Measurements from ENCODE around the gene NELFE. TPM values are rescaled to one million over a fixed set of nuclear protein-coding genes. Genes with fewer than 3 reads are reported as not detected.
"Not testable (repeated sequence)": the region's sequence is repeated elsewhere in the genome, so short reads cannot be mapped to it uniquely, and the experiment has no call there.

NELFE gene
- total and polyA plus RNA-seq, 4 donors, result 42.2 to 71.5 (median 58.7) TPM

DNA sequence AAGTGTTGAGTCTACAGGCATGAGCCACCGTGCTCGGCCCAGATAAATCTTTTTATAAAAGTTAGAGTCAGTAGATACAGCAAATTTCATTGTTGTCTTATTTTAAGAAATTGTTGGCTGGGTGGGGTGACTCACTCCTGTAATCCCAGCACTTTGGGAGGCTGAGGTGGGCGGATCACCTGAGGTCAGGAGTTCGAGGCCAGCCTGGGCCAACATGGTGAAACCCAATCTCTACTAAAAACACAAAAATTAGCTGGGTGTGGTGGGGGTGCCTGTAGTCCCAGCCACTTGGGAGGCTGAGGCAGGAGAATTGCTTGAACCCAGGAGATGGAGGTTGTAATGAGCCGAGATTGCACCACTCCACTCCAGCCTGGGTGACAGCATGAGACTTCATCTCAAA, 50.5 kb downstream of the NELFE start:
- H3K4me3 ChIP-seq (ENCODE audit: low read length in 2 of 2); H3K36me3 ChIP-seq (ENCODE audit: control insufficient read depth in 1 of 2, insufficient read depth in 2 of 2, low read length in 1 of 2); H3K9me3 ChIP-seq (ENCODE audit: control insufficient read depth, low read length); H3K27me3 ChIP-seq (ENCODE audit: control insufficient read depth in 1 of 2, insufficient read depth in 2 of 2, low read length in 1 of 2); ATAC-seq (ENCODE audit: low FRiP score); DNase-seq; H3K4me1 ChIP-seq (ENCODE audit: control insufficient read depth in 1 of 2, insufficient read depth in 2 of 2, low read length in 2 of 2); H3K27ac ChIP-seq (ENCODE audit: low read depth in 1 of 2, low read length in 2 of 2): not testable (repeated sequence)
- 83 to 84% methylated on average over 5 of the region's 5 CpGs for WGBS, 2 donors
- intact Hi-C loops (cut with DNase I), result loop anchor here in 1 of 2 donors (10.0 kb wide), 1 partner anchor 267 kb away; the partner anchor contains the start of genes AGPAT1 and RNF5

- H3K27me3 ChIP-seq (ENCODE audit: control insufficient read depth in 1 of 2, insufficient read depth in 2 of 2, low read length in 1 of 2), result no peaks in the 10 kb centered on the region
Observed at GRCh38 chr6:31907158-31907813, 51.5 kb downstream of the NELFE start.

DNA sequence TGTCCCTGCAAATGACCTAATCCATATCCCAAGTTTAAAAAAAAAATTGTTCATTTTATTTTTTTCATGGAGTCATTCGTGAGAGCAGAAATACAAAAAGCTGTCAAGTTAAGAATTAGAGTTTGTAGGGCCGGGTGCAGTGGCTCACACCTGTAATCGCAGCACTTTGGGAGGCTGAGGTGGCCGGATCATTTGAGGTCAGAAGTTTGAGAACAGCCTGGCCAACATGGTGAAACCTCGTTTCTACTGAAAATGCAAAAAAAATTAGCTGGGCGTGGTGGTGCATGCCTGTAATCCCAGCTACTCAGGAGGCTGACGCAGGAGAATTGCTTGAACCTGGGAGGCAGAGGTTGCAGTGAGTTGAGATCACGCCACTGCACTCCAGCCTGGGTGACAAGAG, 52.0 kb downstream of the NELFE start:
- H3K4me3 ChIP-seq (ENCODE audit: low read length in 2 of 2); ATAC-seq (ENCODE audit: low FRiP score); H3K27ac ChIP-seq (ENCODE audit: low read depth in 1 of 2, low read length in 2 of 2); H3K4me1 ChIP-seq (ENCODE audit: control insufficient read depth in 1 of 2, insufficient read depth in 2 of 2, low read length in 2 of 2); H3K27me3 ChIP-seq (ENCODE audit: control insufficient read depth in 1 of 2, insufficient read depth in 2 of 2, low read length in 1 of 2); H3K9me3 ChIP-seq (ENCODE audit: control insufficient read depth, low read length); H3K36me3 ChIP-seq (ENCODE audit: control insufficient read depth in 1 of 2, insufficient read depth in 2 of 2, low read length in 1 of 2): not testable (repeated sequence)
- WGBS, 2 donors, result 73 to 77% methylated on average over 8 of the region's 8 CpGs
- intact Hi-C loops (cut with DNase I), result loop anchor here in 1 of 2 donors (10.0 kb wide), 1 partner anchor 268 kb away; the partner anchor contains the start of genes AGPAT1 and RNF5
- peak in 1 of 2 donors; percentile 5 for DNase-seq

More at GRCh38 chr6:31907158-31907813, 51.5 kb downstream of the NELFE start:
- no peaks in the 10 kb centered on the region for H3K4me1 ChIP-seq (ENCODE audit: control insufficient read depth in 1 of 2, insufficient read depth in 2 of 2, low read length in 2 of 2)
- no peaks in the 10 kb centered on the region for H3K36me3 ChIP-seq (ENCODE audit: control insufficient read depth in 1 of 2, insufficient read depth in 2 of 2, low read length in 1 of 2)
- peak in 1 of 2 donors; percentile 46 for DNase-seq
- WGBS, 2 donors, result 63 to 67% methylated on average over 7 of the region's 7 CpGs
- H3K27ac ChIP-seq (ENCODE audit: low read depth in 1 of 2, low read length in 2 of 2), result no peak overlapping the region
- H3K4me3 ChIP-seq (ENCODE audit: low read length in 2 of 2), result no peak overlapping the region
- H3K9me3 ChIP-seq (ENCODE audit: control insufficient read depth, low read length), result no peaks in the 10 kb centered on the region
- intact Hi-C loops (cut with DNase I), result loop anchor here in 1 of 2 donors (10.0 kb wide), 1 partner anchor 268 kb away; the partner anchor contains the start of genes AGPAT1 and RNF5
- no peak for ATAC-seq (ENCODE audit: low FRiP score)

DNA sequence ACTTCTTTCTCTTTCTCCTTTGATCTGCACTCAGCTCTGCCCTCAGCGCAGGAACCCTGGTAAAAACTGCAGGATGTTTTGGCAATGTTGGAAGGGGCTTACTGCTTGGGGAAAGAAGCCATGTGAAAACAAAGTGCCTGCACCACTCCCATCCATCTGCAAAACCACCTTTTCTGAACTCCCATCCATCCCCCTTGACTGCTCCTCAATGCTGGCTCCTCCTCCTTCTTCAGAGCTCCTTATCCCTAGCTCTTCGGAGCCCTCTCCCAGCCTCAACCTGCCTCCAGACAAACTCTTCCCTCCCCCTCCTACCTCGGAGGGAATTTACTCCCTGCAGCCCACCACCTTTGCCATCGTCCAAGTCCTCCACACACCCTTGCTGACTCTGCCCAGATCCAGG, 52.6 kb downstream of the NELFE start:
- H3K27ac ChIP-seq (ENCODE audit: low read depth in 1 of 2, low read length in 2 of 2), result no peak overlapping the region
- H3K4me1 ChIP-seq (ENCODE audit: control insufficient read depth in 1 of 2, insufficient read depth in 2 of 2, low read length in 2 of 2), result no peaks in the 10 kb centered on the region
- H3K36me3 ChIP-seq (ENCODE audit: control insufficient read depth in 1 of 2, insufficient read depth in 2 of 2, low read length in 1 of 2), result no peaks in the 10 kb centered on the region
- peak in 1 of 2 donors; percentile 31 for DNase-seq
- ATAC-seq (ENCODE audit: low FRiP score), result no peak
- H3K9me3 ChIP-seq (ENCODE audit: control insufficient read depth, low read length), result no peaks in the 10 kb centered on the region
- H3K4me3 ChIP-seq (ENCODE audit: low read length in 2 of 2), result no peak overlapping the region
- no peaks in the 10 kb centered on the region for H3K27me3 ChIP-seq (ENCODE audit: control insufficient read depth in 1 of 2, insufficient read depth in 2 of 2, low read length in 1 of 2)
- WGBS, 2 donors, result 18 to 20% methylated on average over 4 of the region's 4 CpGs
- intact Hi-C loops (cut with DNase I), result loop anchor here in 1 of 2 donors (10.0 kb wide), 1 partner anchor 269 kb away; the partner anchor contains the start of genes AGPAT1 and RNF5

GRCh38 chr6:31905041-31905440, 53.7 kb downstream of the NELFE start:
- no peak for DNase-seq
- no peaks in the 10 kb centered on the region for H3K36me3 ChIP-seq (ENCODE audit: control insufficient read depth in 1 of 2, insufficient read depth in 2 of 2, low read length in 1 of 2)
- H3K4me1 ChIP-seq (ENCODE audit: control insufficient read depth in 1 of 2, insufficient read depth in 2 of 2, low read length in 2 of 2), result no peaks in the 10 kb centered on the region
- ATAC-seq (ENCODE audit: low FRiP score), result no peak
- H3K27ac ChIP-seq (ENCODE audit: low read depth in 1 of 2, low read length in 2 of 2), result no peak overlapping the region
- WGBS, 2 donors, result 93 to 95% methylated on average over 1 of the region's 1 CpG
- no peaks in the 10 kb centered on the region for H3K27me3 ChIP-seq (ENCODE audit: control insufficient read depth in 1 of 2, insufficient read depth in 2 of 2, low read length in 1 of 2)
- intact Hi-C loops (cut with DNase I), result loop anchor here in 1 of 2 donors (10.0 kb wide), 1 partner anchor 270 kb away; the partner anchor contains the start of genes AGPAT1 and RNF5
- no peaks in the 10 kb centered on the region for H3K9me3 ChIP-seq (ENCODE audit: control insufficient read depth, low read length)
- H3K4me3 ChIP-seq (ENCODE audit: low read length in 2 of 2), result no peak overlapping the region

DNA sequence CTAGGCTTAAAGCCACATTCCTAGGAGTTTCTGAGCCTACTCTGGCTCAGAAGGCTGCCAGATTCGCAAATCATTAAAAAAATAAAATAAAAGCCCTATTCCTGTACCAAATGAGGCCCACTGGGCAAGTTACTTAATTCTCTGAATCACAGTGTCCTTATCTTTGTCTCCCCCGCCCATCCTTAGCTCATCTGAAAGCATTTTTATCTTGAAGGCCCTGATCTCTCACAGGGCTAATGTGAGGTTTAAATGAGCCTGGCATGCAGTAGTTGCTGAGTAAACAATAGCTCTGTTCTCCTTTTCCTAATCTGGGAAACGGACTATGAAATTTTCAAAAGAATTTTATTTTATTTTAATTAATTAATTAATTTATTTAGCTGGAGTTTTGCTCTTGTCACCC, 54.8 kb downstream of the NELFE start:
- Histone ChIP-seq H3K27ac (ENCODE audit: low read depth in 1 of 2, low read length in 2 of 2) (no peak overlapping the region), H3K36me3 (ENCODE audit: control insufficient read depth in 1 of 2, insufficient read depth in 2 of 2, low read length in 1 of 2) (no peaks in the 10 kb centered on the region), H3K4me3 (ENCODE audit: low read length in 2 of 2) (no peak overlapping the region), H3K4me1 (ENCODE audit: control insufficient read depth in 1 of 2, insufficient read depth in 2 of 2, low read length in 2 of 2) (no peaks in the 10 kb centered on the region), H3K27me3 (ENCODE audit: control insufficient read depth in 1 of 2, insufficient read depth in 2 of 2, low read length in 1 of 2) (no peaks in the 10 kb centered on the region), H3K9me3 (ENCODE audit: control insufficient read depth, low read length) (no peaks in the 10 kb centered on the region)
- no peak for ATAC-seq (ENCODE audit: low FRiP score)
- intact Hi-C loops (cut with DNase I), result loop anchor here (5.0 to 10.0 kb wide), 3 partner anchors 43 to 271 kb away; partner anchors contain the start of genes AGPAT1 (in 1 of the 2), CFB (in 1 of the 2) and RNF5 (in 1 of the 2)
- DNase-seq, result no peak
- 66 to 85% methylated on average over 3 of the region's 3 CpGs for WGBS, 2 donors

Small RNA genes within 50 kb of the gene (microRNA-seq; reads per million reads assigned to microRNA genes)
- gene MIR1236, result 0 to 0.60 reads per million in 2 donors

Other genes starting within 250 kb of the NELFE start
Only the 30 nearest of the 35 such genes appear.
- 100 to 1,000 TPM; 122 to 133 TPM for gene DDAH2, start 229.7 kb downstream of the NELFE start, total RNA-seq
- gene DDAH2, start 229.7 kb downstream of the NELFE start, polyA plus RNA-seq, result 100 to 1,000 TPM; 118 to 189 TPM
- 100 to 1,000 TPM; 303 to 322 TPM for gene CLIC1, start 222.4 kb downstream of the NELFE start, total RNA-seq
- gene CLIC1, start 222.4 kb downstream of the NELFE start, polyA plus RNA-seq, result 100 to 1,000 TPM; 331 to 368 TPM
- gene MSH5, start 219.0 kb downstream of the NELFE start, total RNA-seq, result 10 to 100 TPM in 1 of 2 donors, 1 to 10 TPM in 1; 5.9 to 15.1 TPM
- 1 to 10 TPM in 1 of 2 donors, not detected in 1; 7.0 TPM for gene MSH5, start 219.0 kb downstream of the NELFE start, polyA plus RNA-seq
- 1 to 10 TPM in 1 of 2 donors, under 1 TPM in 1; 0.68 to 2.9 TPM for gene SAPCD1, start 196.3 kb downstream of the NELFE start, total RNA-seq
- gene SAPCD1, start 196.3 kb downstream of the NELFE start, polyA plus RNA-seq, result 1 to 10 TPM in 1 of 2 donors, not detected in 1; 3.2 TPM
- 1 to 10 TPM in 1 of 2 donors, under 1 TPM in 1; 0.58 to 1.3 TPM for gene VWA7, start 181.6 kb downstream of the NELFE start, total RNA-seq
- under 1 TPM in 1 of 2 donors, not detected in 1; 0.23 TPM for gene VWA7, start 181.6 kb downstream of the NELFE start, polyA plus RNA-seq
- 10 to 100 TPM; 44.4 to 49.6 TPM for gene VARS1, start 163.2 kb downstream of the NELFE start, total RNA-seq
- 10 to 100 TPM in 1 of 2 donors, 1 to 10 TPM in 1; 9.8 to 26.4 TPM for gene VARS1, start 163.2 kb downstream of the NELFE start, polyA plus RNA-seq
- gene LSM2, start 152.0 kb downstream of the NELFE start, total RNA-seq, result 10 to 100 TPM; 32.4 to 33.4 TPM
- gene LSM2, start 152.0 kb downstream of the NELFE start, polyA plus RNA-seq, result 10 to 100 TPM; 41.7 to 42.2 TPM
- 1 to 10 TPM; 1.9 TPM for gene HSPA1L, start 143.7 kb downstream of the NELFE start, total RNA-seq
- gene HSPA1L, start 143.7 kb downstream of the NELFE start, polyA plus RNA-seq, result 1 to 10 TPM; 1.3 to 2.1 TPM
- 100 to 1,000 TPM; 194 to 454 TPM for gene HSPA1A, start 143.4 kb downstream of the NELFE start, total RNA-seq
- gene HSPA1A, start 143.4 kb downstream of the NELFE start, polyA plus RNA-seq, result 10 to 100 TPM; 55.1 to 98.7 TPM
- gene HSPA1B, start 131.2 kb downstream of the NELFE start, total RNA-seq, result 100 to 1,000 TPM; 155 to 332 TPM
- gene HSPA1B, start 131.2 kb downstream of the NELFE start, polyA plus RNA-seq, result 10 to 100 TPM; 23.2 to 61.1 TPM
- gene NEU1, start 96.2 kb downstream of the NELFE start, total RNA-seq, result 10 to 100 TPM; 23.9 to 24.6 TPM
- gene NEU1, start 96.2 kb downstream of the NELFE start, polyA plus RNA-seq, result 10 to 100 TPM; 20.3 to 23.7 TPM
- 1 to 10 TPM in 1 of 2 donors, under 1 TPM in 1; 0.60 to 1.5 TPM for gene SLC44A4, start 80.0 kb downstream of the NELFE start, total RNA-seq
- gene SLC44A4, start 80.0 kb downstream of the NELFE start, polyA plus RNA-seq, result 10 to 100 TPM in 1 of 2 donors, under 1 TPM in 1; 0.31 to 12.0 TPM
- gene EHMT2, start 61.3 kb downstream of the NELFE start, total RNA-seq, result 10 to 100 TPM; 23.6 to 40.4 TPM
- 10 to 100 TPM; 16.7 to 56.8 TPM for gene EHMT2, start 61.3 kb downstream of the NELFE start, polyA plus RNA-seq
- 1 to 10 TPM; 1.8 to 4.9 TPM for gene ZBTB12, start 56.9 kb downstream of the NELFE start, total RNA-seq
- 1 to 10 TPM; 1.2 to 3.4 TPM for gene ZBTB12, start 56.9 kb downstream of the NELFE start, polyA plus RNA-seq
- gene C2, start 31.3 kb downstream of the NELFE start, total RNA-seq, result 10 to 100 TPM; 20.8 to 46.6 TPM
- 10 to 100 TPM in 1 of 2 donors, 1 to 10 TPM in 1; 5.6 to 16.7 TPM for gene C2, start 31.3 kb downstream of the NELFE start, polyA plus RNA-seq
- gene CFB, start 12.9 kb downstream of the NELFE start, total RNA-seq, result 100 to 1,000 TPM in 1 of 2 donors, 10 to 100 TPM in 1; 56.7 to 141 TPM
- gene CFB, start 12.9 kb downstream of the NELFE start, polyA plus RNA-seq, result 10 to 100 TPM; 26.4 to 90.4 TPM
- 10 to 100 TPM; 53.8 to 90.3 TPM for gene SKIC2, start 204 bp upstream of the NELFE start, total RNA-seq
- 100 to 1,000 TPM in 1 of 2 donors, 10 to 100 TPM in 1; 26.7 to 188 TPM for gene SKIC2, start 204 bp upstream of the NELFE start, polyA plus RNA-seq
- 10 to 100 TPM; 20.2 to 20.5 TPM for gene DXO, start 13.2 kb upstream of the NELFE start, total RNA-seq
- gene DXO, start 13.2 kb upstream of the NELFE start, polyA plus RNA-seq, result 10 to 100 TPM in 1 of 2 donors, 1 to 10 TPM in 1; 5.1 to 41.7 TPM
- gene C4A, start 23.1 kb upstream of the NELFE start, total RNA-seq, result 100 to 1,000 TPM; 146 to 258 TPM
- 10 to 100 TPM in 1 of 2 donors, 1 to 10 TPM in 1; 7.4 to 43.6 TPM for gene C4A, start 23.1 kb upstream of the NELFE start, polyA plus RNA-seq
- gene C4B, start 55.8 kb upstream of the NELFE start, total RNA-seq, result 100 to 1,000 TPM; 149 to 225 TPM
- 10 to 100 TPM; 10.8 to 49.3 TPM for gene C4B, start 55.8 kb upstream of the NELFE start, polyA plus RNA-seq
- gene CYP21A2, start 79.4 kb upstream of the NELFE start, total RNA-seq, result 1 to 10 TPM; 2.2 to 2.3 TPM
- gene CYP21A2, start 79.4 kb upstream of the NELFE start, polyA plus RNA-seq, result 1 to 10 TPM in 1 of 2 donors, not detected in 1; 3.6 TPM
- gene TNXB, start 150.4 kb upstream of the NELFE start, total RNA-seq, result 100 to 1,000 TPM; 146 to 441 TPM
- 10 to 100 TPM; 11.1 to 86.1 TPM for gene TNXB, start 150.4 kb upstream of the NELFE start, polyA plus RNA-seq
- gene ATF6B, start 169.3 kb upstream of the NELFE start, total RNA-seq, result 10 to 100 TPM; 56.2 to 90.9 TPM
- gene ATF6B, start 169.3 kb upstream of the NELFE start, polyA plus RNA-seq, result 10 to 100 TPM; 12.9 to 93.1 TPM
- gene FKBPL, start 171.3 kb upstream of the NELFE start, total RNA-seq, result 1 to 10 TPM; 1.9 to 4.7 TPM
- gene FKBPL, start 171.3 kb upstream of the NELFE start, polyA plus RNA-seq, result 1 to 10 TPM; 3.4 to 4.8 TPM
- gene PRRT1, start 193.0 kb upstream of the NELFE start, total RNA-seq, result 1 to 10 TPM; 3.6 to 7.0 TPM
- gene PRRT1, start 193.0 kb upstream of the NELFE start, polyA plus RNA-seq, result 10 to 100 TPM in 1 of 2 donors, 1 to 10 TPM in 1; 4.6 to 12.5 TPM
- gene PPT2, start 195.2 kb upstream of the NELFE start, total RNA-seq, result 10 to 100 TPM; 26.0 to 37.6 TPM
- gene PPT2, start 195.2 kb upstream of the NELFE start, polyA plus RNA-seq, result 10 to 100 TPM in 1 of 2 donors, 1 to 10 TPM in 1; 4.3 to 29.7 TPM
- gene EGFL8, start 205.6 kb upstream of the NELFE start, total RNA-seq, result 10 to 100 TPM; 20.7 to 38.8 TPM
- 100 to 1,000 TPM in 1 of 2 donors, 1 to 10 TPM in 1; 3.9 to 138 TPM for gene EGFL8, start 205.6 kb upstream of the NELFE start, polyA plus RNA-seq
- gene AGPAT1, start 217.1 kb upstream of the NELFE start, total RNA-seq, result 10 to 100 TPM; 36.2 to 41.7 TPM
- 10 to 100 TPM; 42.9 to 54.8 TPM for gene AGPAT1, start 217.1 kb upstream of the NELFE start, polyA plus RNA-seq
- gene RNF5, start 219.4 kb upstream of the NELFE start, total RNA-seq, result 10 to 100 TPM; 35.0 to 44.5 TPM
- gene RNF5, start 219.4 kb upstream of the NELFE start, polyA plus RNA-seq, result 100 to 1,000 TPM in 1 of 2 donors, 10 to 100 TPM in 1; 64.1 to 109 TPM
- 10 to 100 TPM in 1 of 2 donors, 1 to 10 TPM in 1; 6.4 to 12.7 TPM for gene AGER, start 225.3 kb upstream of the NELFE start, total RNA-seq
- gene AGER, start 225.3 kb upstream of the NELFE start, polyA plus RNA-seq, result 10 to 100 TPM in 1 of 2 donors, 1 to 10 TPM in 1; 1.4 to 16.5 TPM